Keratinocyte (primary cell): ENCODE measurements around the gene SPTBN5.

Experiments
- CTCF ChIP-seq, 3 experiments: IDR thresholded peaks in 1 of 3; conservative IDR thresholded peaks in 1 of 3; optimal IDR thresholded peaks in 1 of 3; 2 replicates in 2 of 3; 3 replicates in 1 of 3; pipeline versions ENCODE3 to v1.5.1; 2011; ENCODE audit warnings: low read length in 3 of 3, mild to moderate bottlenecking in 3 of 3, moderate library complexity in 2 of 3, control low read depth in 1 of 3, inconsistent platforms in 1 of 3; ENCODE audit not compliant: insufficient read depth in 2 of 3; ENCODE audit errors: extremely low read depth in 1 of 3
- EZH2 ChIP-seq: IDR thresholded peaks from one replicate; pipeline ENCODE4 v1.6.1; 2012; ENCODE audit warnings: inconsistent platforms, mild to moderate bottlenecking, low read length, moderate library complexity

- TF ChIP-seq CTCF (optimal IDR thresholded peaks at IDR 0.05 in 1 of 3, IDR thresholded peaks at IDR 0.05 in 1 of 3, conservative IDR thresholded peaks at IDR 0.05 in 1 of 3; ENCODE audit: extremely low read depth in 1 of 3, insufficient read depth in 2 of 3, low read length in 3 of 3) (no peak), EZH2 (no peak)
Observed at GRCh38 chr15:41896566-41896965, 2.7 kb upstream of the SPTBN5 start.
